B cell (primary cell): ENCODE data around the gene NCDN. TPM values are rescaled to one million over a fixed set of nuclear protein-coding genes. Genes with fewer than 3 reads are reported as not detected.

ENCODE experiments used
- ATAC-seq: fragments of 200-7000 bp; cut with Tn5 transposase; one replicate; pipeline ENCODE4 v1.10.0; 2021; ENCODE audit warnings: low read depth, mild to moderate bottlenecking, moderate number of reproducible peaks, moderate library complexity
- CTCF ChIA-PET: fragments of 350-600 bp; sonication (Branson Sonifier 250); formaldehyde crosslinking; loops from one replicate; lab custom pipeline; 2021; ENCODE audit warnings: antibody characterized with exemption, inconsistent platforms; lab: Charles Lee
- POLR2A ChIA-PET: fragments of 350-600 bp; sonication (Branson Sonifier 250); formaldehyde crosslinking; loops from one replicate; lab custom pipeline; 2021; ENCODE audit warnings: antibody characterized with exemption; lab: Charles Lee
- DNase-seq: peaks from one replicate; pipeline ENCODE4 v3.0.0; 2013
- H2AFZ ChIP-seq: 2 replicates; pipeline ENCODE4 v1.6.1; 2012; ENCODE audit warnings: mild to moderate bottlenecking, low read depth, low read length; ENCODE audit not compliant: insufficient read depth, poor library complexity, severe bottlenecking
- H3K27ac ChIP-seq, 2 donors: 1 replicate in 1 of 2; 2 replicates in 1 of 2; pipeline ENCODE4 v1.5.1; 2012 to 2013; ENCODE audit warnings: low read length in 2 of 2, mild to moderate bottlenecking in 2 of 2, moderate library complexity in 1 of 2
- H3K27me3 ChIP-seq, 4 experiments: fragments of 200-600 bp in 1 of 4; sonication (generic) in 1 of 4; replicated peaks in 1 of 4; 1 replicate in 2 of 4; 2 replicates in 2 of 4; pipeline versions ENCODE4 v1.6.1 to v1.7.0; 2013 to 2016; ENCODE audit warnings: low read length in 3 of 4, mild to moderate bottlenecking in 2 of 4, mixed read lengths in 1 of 4, moderate library complexity in 1 of 4; ENCODE audit not compliant: insufficient read depth in 4 of 4, control insufficient read depth in 3 of 4; ENCODE audit errors: control extremely low read depth in 1 of 4
- H3K36me3 ChIP-seq, 2 experiments: replicated peaks in 1 of 2; 1 replicate in 1 of 2; 2 replicates in 1 of 2; pipeline versions ENCODE4 v1.6.1 to v1.7.1; 2013; ENCODE audit warnings: low read length in 1 of 2; ENCODE audit not compliant: insufficient read depth in 2 of 2, control insufficient read depth in 1 of 2; ENCODE audit errors: control extremely low read depth in 1 of 2, extremely low read depth in 1 of 2
- H3K4me1 ChIP-seq, 2 donors: fragments of 200-600 bp in 1 of 2; sonication (generic) in 1 of 2; 1 replicate in 1 of 2; 2 replicates in 1 of 2; pipeline versions ENCODE4 v1.5.1 to v1.6.1; 2013 to 2017; ENCODE audit warnings: low read length in 2 of 2; ENCODE audit not compliant: control insufficient read depth in 2 of 2, insufficient read depth in 2 of 2
- H3K4me2 ChIP-seq: replicated peaks from 2 replicates; pipeline ENCODE3; 2012; ENCODE audit warnings: mild to moderate bottlenecking, low read depth, low read length; ENCODE audit not compliant: poor library complexity, severe bottlenecking
- H3K4me3 ChIP-seq, 5 experiments: fragments of 200-600 bp in 1 of 5; sonication (generic) in 1 of 5; 1 replicate in 3 of 5; 2 replicates in 2 of 5; pipeline versions ENCODE4 v1.5.1 to v1.7.0; 2011 to 2016; ENCODE audit warnings: low read length in 4 of 5, mild to moderate bottlenecking in 4 of 5, low read depth in 2 of 5, control low read depth in 1 of 5, moderate library complexity in 1 of 5; ENCODE audit not compliant: insufficient read depth in 1 of 5; ENCODE audit errors: control extremely low read depth in 1 of 5, extremely low read depth in 1 of 5
- H3K79me2 ChIP-seq: fragments of 200-600 bp; sonication (generic); one replicate; pipeline ENCODE4 v1.6.0; 2016; ENCODE audit warnings: low read length; ENCODE audit not compliant: control insufficient read depth, insufficient read depth
- H3K9ac ChIP-seq: fragments of 200-600 bp; sonication (generic); 2 replicates; pipeline ENCODE4 v1.6.1; 2017; ENCODE audit warnings: mild to moderate bottlenecking, low read length, moderate library complexity
- H3K9me3 ChIP-seq, 3 donors: one replicate each; pipeline versions ENCODE4 v1.6.1 to v1.7.1; 2013; ENCODE audit warnings: low read length in 2 of 3; ENCODE audit not compliant: control insufficient read depth in 2 of 3, insufficient read depth in 1 of 3; ENCODE audit errors: control extremely low read depth in 1 of 3
- H4K20me1 ChIP-seq: 2 replicates; pipeline ENCODE4 v1.6.0; 2012; ENCODE audit warnings: mild to moderate bottlenecking, low read length; ENCODE audit not compliant: insufficient read depth, control insufficient read depth, poor library complexity, severe bottlenecking
- H3K27ac Mint-ChIP-seq: one replicate; pipeline ENCODE4 v1.8.0; 2021; ENCODE audit warnings: mixed read lengths
- H3K27me3 Mint-ChIP-seq: one replicate; pipeline ENCODE4 v1.8.0; 2021; ENCODE audit warnings: mixed read lengths
- H3K4me1 Mint-ChIP-seq: one replicate; pipeline ENCODE4 v1.8.0; 2021; ENCODE audit warnings: mixed read lengths
- H3K4me3 Mint-ChIP-seq: one replicate; pipeline ENCODE4 v1.8.0; 2021; ENCODE audit warnings: mixed read lengths
- H3K9me3 Mint-ChIP-seq: one replicate; pipeline ENCODE4 v1.8.0; 2022; ENCODE audit warnings: mixed read lengths; ENCODE audit not compliant: insufficient read depth
- CTCF ChIP-seq: fragments of 200-600 bp; IDR thresholded peaks from one replicate; pipeline ENCODE4 v1.8.0; 2022; ENCODE audit warnings: antibody characterized with exemption, mild to moderate bottlenecking
- EZH2 ChIP-seq: IDR thresholded peaks from 2 replicates; pipeline ENCODE4 v1.6.1; 2012; ENCODE audit warnings: borderline replicate concordance, low read depth, mild to moderate bottlenecking, moderate library complexity, low read length; ENCODE audit not compliant: insufficient read depth, poor library complexity, severe bottlenecking
- WGBS: methylation state at CpG from one replicate; pipeline ENCODE4 v1.1.5; 2013; ENCODE audit warnings: missing lambda C conversion rate; ENCODE audit not compliant: insufficient coverage; 5-methylcytosine and 5-hydroxymethylcytosine counted together
- intact Hi-C: fragments of 100-400 bp; cut with micrococcal nuclease; formaldehyde crosslinking; loops from one replicate; pipeline ENCODE4 v1.10.0; 2022
- polyA plus RNA-seq: library from polyadenylated mRNA; depleted of rRNA; stranded (reverse); fragments of >200 nt; gene quantifications from 2 replicates; pipeline ENCODE4 v1.2.3, GENCODE V29; 2012
- total RNA-seq, 2 donors: library from RNA; stranded (reverse); fragments of 120-200 nt in 1 of 2; gene quantifications; 1 replicate in 1 of 2; 2 replicates in 1 of 2; pipeline versions ENCODE4 v1.2.3 to v1.2.4, GENCODE V29; 2013 to 2022

Gene NCDN
- total and polyA plus RNA-seq, 2 donors (not counting 1 experiment from before 2014, with no cell fraction given), result 13.6 to 19.8 TPM

DNA sequence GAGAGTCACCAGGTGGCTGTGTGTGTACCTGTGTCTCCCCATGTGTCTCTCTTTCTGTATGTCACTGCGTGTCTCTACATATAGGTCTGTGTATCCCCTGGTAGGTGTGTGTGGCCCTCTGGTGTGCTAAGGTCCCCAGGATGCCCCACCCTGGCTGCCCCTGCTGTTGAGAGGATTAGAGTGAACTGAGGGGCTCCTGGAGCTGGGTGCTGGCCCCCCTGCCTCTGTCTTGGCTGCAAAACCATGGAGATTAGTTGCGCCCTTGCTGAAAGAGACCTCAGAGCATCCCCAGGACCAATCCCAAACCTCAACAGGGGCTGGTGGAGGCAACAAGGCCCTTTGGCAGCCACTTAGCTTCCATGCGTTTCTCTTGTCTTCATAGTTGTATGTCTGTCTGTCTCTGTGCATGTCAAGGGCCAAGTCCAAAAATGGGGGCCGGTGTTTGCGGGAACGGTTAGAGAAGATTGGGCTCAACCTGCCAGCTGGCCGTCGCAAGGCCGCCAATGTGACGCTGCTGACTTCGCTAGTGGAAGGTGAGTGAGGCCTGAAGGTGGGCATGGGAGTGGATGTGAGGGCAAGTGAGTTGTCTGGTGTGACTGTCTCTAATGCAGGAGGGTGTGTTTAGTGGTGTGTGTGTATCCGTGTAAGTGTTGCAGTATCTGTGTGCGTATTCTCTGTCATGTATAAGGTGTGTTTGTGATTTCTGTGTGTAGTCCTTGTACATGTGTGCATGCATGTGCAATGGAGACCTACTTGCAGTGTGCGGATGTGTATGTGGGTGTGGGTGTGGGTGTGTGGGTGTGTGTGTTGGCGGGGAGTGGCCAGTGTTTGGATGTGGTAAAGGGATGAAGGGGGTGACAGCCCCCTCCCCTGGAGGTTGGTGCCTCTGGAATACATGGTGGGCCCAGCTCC lies 32.2 kb downstream of the NCDN start:
- POLR2A ChIA-PET, result no interaction called here

More for the DNA sequence above, 32.2 kb downstream of the NCDN start:
- Histone ChIP-seq H3K4me3 (no peak overlapping the region), H3K27ac (no peak overlapping the region), H3K4me2 (no peak overlapping the region), H3K36me3 (peaks cover 0 to 3% of the 10 kb centered on the region in 2 experiments), H2AFZ (no peak overlapping the region), H3K79me2 (no peaks in the 10 kb centered on the region), H3K27me3 (no peaks in the 10 kb centered on the region), H3K9me3 (no peaks in the 10 kb centered on the region), H3K4me1 (no peaks in the 10 kb centered on the region), H4K20me1 (no peaks in the 10 kb centered on the region), H3K9ac (no peak overlapping the region)
- 97% methylated on average over 14 of the region's 15 CpGs for WGBS
- H3K27me3 Mint-ChIP-seq, result no peaks in the 10 kb centered on the region
- H3K9me3 Mint-ChIP-seq, result no peaks in the 10 kb centered on the region
- no peak for TF ChIP-seq CTCF
- TF ChIP-seq EZH2, result no peak
- ATAC-seq, result no peak
- no peak overlapping the region for H3K27ac Mint-ChIP-seq
- intact Hi-C loops, result no loop called here
- no peak overlapping the region for H3K4me3 Mint-ChIP-seq
- no peak for DNase-seq
- CTCF ChIA-PET, result interaction anchor here (0.6 to 1.2 kb wide), 2 partner anchors 12 to 337 kb away, joined by 3 to 4 read pairs; no protein-coding TSS in a partner anchor
- no peaks in the 10 kb centered on the region for H3K4me1 Mint-ChIP-seq
